GM19099 (cell line): Measurements from ENCODE around the gene SENP5.

Experiments used
- POLR2A ChIP-seq: IDR thresholded peaks from 3 replicates; pipeline ENCODE4 v1.6.1; 2011; ENCODE audit warnings: low read depth; ENCODE audit not compliant: insufficient read length; ENCODE audit errors: extremely low read depth

SENP5 gene

GRCh38 chr3:196983186-196983585, 115.5 kb downstream of the SENP5 start:
- TF ChIP-seq POLR2A: no peak
